WI38 (cell line): ENCODE results near the gene RAMP1.

ENCODE experiments used
- H3K4me3 ChIP-seq: 2 replicates; pipeline ENCODE4 v1.5.1; 2011; ENCODE audit warnings: low read depth, mild to moderate bottlenecking, control low read depth, low read length
- CTCF ChIP-seq: IDR thresholded peaks from 2 replicates; pipeline ENCODE4 v1.5.1; 2012; ENCODE audit warnings: low read depth, mild to moderate bottlenecking, control low read depth, low read length

RAMP1 gene

GRCh38 chr2:237884681-237885080 is 25.3 kb downstream of the RAMP1 start:
- no peak for TF ChIP-seq CTCF
- no peak overlapping the region for H3K4me3 ChIP-seq

- no peak for TF ChIP-seq CTCF
- H3K4me3 ChIP-seq: no peak overlapping the region
Measured at GRCh38 chr2:237885111-237885930, 25.9 kb downstream of the RAMP1 start.

GRCh38 chr2:237885931-237886684 is 26.7 kb downstream of the RAMP1 start:
- no peak for TF ChIP-seq CTCF
- no peak overlapping the region for H3K4me3 ChIP-seq

- H3K4me3 ChIP-seq: no peak overlapping the region
- no peak for TF ChIP-seq CTCF
Measured at GRCh38 chr2:237886685-237887481, 27.5 kb downstream of the RAMP1 start.

- no peak overlapping the region for H3K4me3 ChIP-seq
Measured at GRCh38 chr2:237888389-237888788, 29.0 kb downstream of the RAMP1 start.

GRCh38 chr2:237889016-237889415 is 29.6 kb downstream of the RAMP1 start:
- no peak overlapping the region for H3K4me3 ChIP-seq
- no peak for TF ChIP-seq CTCF

More at GRCh38 chr2:237888389-237888788, 29.0 kb downstream of the RAMP1 start:
- TF ChIP-seq CTCF: no peak
